Measurements from ENCODE around the gene CNTN1. TPM values are rescaled to one million over a fixed set of nuclear protein-coding genes. Genes with fewer than 3 reads are reported as not detected.

CNTN1 gene
- total RNA-seq (2012; rRNA removed) (0.18 and 0.28 TPM in 2 replicates), polyA plus RNA-seq (2012; rRNA removed) (0.10 and 0.14 TPM in 2 replicates), Bru-seq, nascent RNA (percentile 8 among the genes with signal in this experiment), BruChase-seq, experiment 1, labeled RNA remaining after a 6-hour chase (percentile 4 among the genes with signal in this experiment), BruChase-seq, experiment 2, labeled RNA remaining after a 2-hour chase (percentile 4 among the genes with signal in this experiment)
- polyA plus RNA-seq (2012; cell fraction: cytosol; rRNA removed), result 0.01 and 0.02 TPM in 2 replicates
- polyA plus RNA-seq (2012; cell fraction: nucleus; rRNA removed; ENCODE audit: low replicate concordance), result 0.14 TPM in 1 of 2 replicates, not detected in the other
- long read RNA-seq, result 0 reads

DNA sequence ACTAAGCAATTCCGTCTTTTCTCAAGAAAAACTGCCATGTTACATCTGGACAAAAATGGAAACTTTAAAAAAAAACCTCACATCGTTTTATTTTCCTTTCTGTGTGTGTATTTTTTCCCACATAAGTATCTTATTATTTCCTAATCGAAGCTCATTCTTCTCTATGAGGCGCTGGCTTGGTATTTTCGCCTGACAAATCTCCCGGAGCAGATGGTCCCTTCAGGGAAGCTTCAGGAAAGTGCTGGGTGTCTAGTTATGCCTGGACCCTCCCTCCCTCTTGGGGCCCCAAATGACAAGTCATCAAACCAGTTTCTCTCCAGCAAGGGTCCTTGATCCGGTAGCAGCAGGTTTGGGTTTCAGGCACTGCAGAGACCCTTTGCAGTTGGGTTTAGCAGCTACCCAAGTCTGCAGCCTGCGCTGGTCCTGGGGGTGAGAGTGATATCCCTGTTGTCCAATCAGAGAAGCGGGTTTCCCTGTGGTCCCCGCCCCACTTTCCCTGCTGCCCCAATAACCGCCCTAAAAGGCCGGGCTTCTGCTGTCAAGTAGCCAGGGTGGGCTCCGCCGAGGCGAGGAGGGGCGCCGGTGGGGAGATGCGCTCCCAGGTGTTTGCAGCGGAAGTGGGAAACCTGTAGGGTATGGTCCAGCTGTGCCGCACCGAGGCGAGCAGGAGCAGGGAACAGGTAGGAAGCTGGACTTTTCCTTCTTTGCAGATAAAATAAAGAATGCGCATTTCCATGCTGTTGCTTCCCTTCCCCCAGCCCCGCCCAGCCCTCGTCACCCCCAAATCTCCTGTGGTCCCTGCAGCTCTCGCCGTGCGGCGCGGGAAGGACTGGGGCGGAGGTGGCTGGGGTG, at the start of gene CNTN1:
CNTN1 (plus strand) TSS at position 527 of the 852 bp plus-strand sequence.
- no peak within 1 kb of the TSS for H4K8ac ChIP-seq (ENCODE audit: low read depth in 2 of 2, low read length in 2 of 2)
- POLR2A ChIA-PET (ENCODE audit: unreplicated experiment), result no interaction called here
- in situ Hi-C loops (cut with MboI; ENCODE audit: low sequenced_read_pairs), result no loop called here
- BruUV-seq (replicated peaks), result no TSS peak
- peak within 1 kb of the TSS; percentile 18; the same call in 1 of the 2 replicates for H3K4me3 ChIP-seq (ENCODE audit: insufficient read depth, low read depth, low read length)
- no peak within 1 kb of the TSS for H2BK15ac ChIP-seq (ENCODE audit: low read depth, low read length)
- peak within 1 kb of the TSS; percentile 72; the same call in 1 of the 2 replicates for H3K4me2 ChIP-seq (ENCODE audit: low read depth, low read length)
- intact Hi-C loops (cut with micrococcal nuclease), result no loop called here
- TF ChIP-seq MXI1 (IDR thresholded peaks at IDR 0.05; ENCODE audit: borderline replicate concordance, low read depth, low read length) (no peak), MAZ (IDR thresholded peaks at IDR 0.05; ENCODE audit: borderline replicate concordance, low read depth, low read length) (no peak), RAD21 (IDR thresholded peaks at IDR 0.05; ENCODE audit: low read length) (no peak), NFE2L2 (IDR thresholded peaks at IDR 0.05; ENCODE audit: low read depth, low read length) (no peak), RFX5 (IDR thresholded peaks at IDR 0.05; ENCODE audit: low read depth, low read length) (no peak), POLR2A (IDR thresholded peaks at IDR 0.05; ENCODE audit: low read depth, low read length) (no peak), MAFK (IDR thresholded peaks at IDR 0.05; ENCODE audit: low read depth, low read length) (no peak)
- TF ChIP-seq, protein P1, sequence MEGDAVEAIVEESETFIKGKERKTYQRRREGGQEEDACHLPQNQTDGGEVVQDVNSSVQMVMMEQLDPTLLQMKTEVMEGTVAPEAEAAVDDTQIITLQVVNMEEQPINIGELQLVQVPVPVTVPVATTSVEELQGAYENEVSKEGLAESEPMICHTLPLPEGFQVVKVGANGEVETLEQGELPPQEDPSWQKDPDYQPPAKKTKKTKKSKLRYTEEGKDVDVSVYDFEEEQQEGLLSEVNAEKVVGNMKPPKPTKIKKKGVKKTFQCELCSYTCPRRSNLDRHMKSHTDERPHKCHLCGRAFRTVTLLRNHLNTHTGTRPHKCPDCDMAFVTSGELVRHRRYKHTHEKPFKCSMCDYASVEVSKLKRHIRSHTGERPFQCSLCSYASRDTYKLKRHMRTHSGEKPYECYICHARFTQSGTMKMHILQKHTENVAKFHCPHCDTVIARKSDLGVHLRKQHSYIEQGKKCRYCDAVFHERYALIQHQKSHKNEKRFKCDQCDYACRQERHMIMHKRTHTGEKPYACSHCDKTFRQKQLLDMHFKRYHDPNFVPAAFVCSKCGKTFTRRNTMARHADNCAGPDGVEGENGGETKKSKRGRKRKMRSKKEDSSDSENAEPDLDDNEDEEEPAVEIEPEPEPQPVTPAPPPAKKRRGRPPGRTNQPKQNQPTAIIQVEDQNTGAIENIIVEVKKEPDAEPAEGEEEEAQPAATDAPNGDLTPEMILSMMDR (conservative IDR thresholded peaks at IDR 0.05; ENCODE audit: low read depth, low read length), result no peak
- H2AFZ ChIP-seq (replicated peaks; ENCODE audit: low read length, poor library complexity), result peak within 1 kb of the TSS; percentile 49
- no peak within 1 kb of the TSS for H4K91ac ChIP-seq (ENCODE audit: insufficient read depth, low read depth, low read length)
- H2BK5ac ChIP-seq (ENCODE audit: low read depth, low read length, poor library complexity, severe bottlenecking), result no peak within 1 kb of the TSS
- H2AK5ac ChIP-seq (ENCODE audit: low read depth, low read length), result no peak within 1 kb of the TSS
- CTCF ChIA-PET, result no interaction called here
- no CpG with 5 or more reads among the region's 31 CpGs for WGBS, 2 experiments (ENCODE audit: extremely low coverage in 2 of 2, insufficient read length in 1 of 2)
- H3K27ac ChIP-seq (ENCODE audit: insufficient read depth, low read length), result no peak within 1 kb of the TSS
- H4K20me1 ChIP-seq (ENCODE audit: insufficient read depth, low read length), result no peaks in the 10 kb centered on the region
- H2BK20ac ChIP-seq (ENCODE audit: low read depth, low read length), result no peak within 1 kb of the TSS
- H3K9me3 ChIP-seq (ENCODE audit: control insufficient read depth, insufficient read depth, low read length), result no peaks in the 10 kb centered on the region
- dilution Hi-C loops (cut with HindIII; ENCODE audit: low sequenced_read_pairs, unreplicated experiment), result no loop called here
- no peak within 1 kb of the TSS for H3K14ac ChIP-seq (replicated peaks; ENCODE audit: low read depth, low read length)
- H2AK9ac ChIP-seq (replicated peaks; ENCODE audit: low read depth, low read length, poor library complexity), result peak within 1 kb of the TSS; percentile 26
- H3K36me3 ChIP-seq (ENCODE audit: control insufficient read depth, insufficient read depth, low read length), result no peaks in the 10 kb centered on the region
- no peak within 1 kb of the TSS for H3K56ac ChIP-seq (ENCODE audit: extremely low read depth, insufficient read depth, low read length)
- peaks cover 13% of the 10 kb centered on the region for H3K27me3 ChIP-seq (ENCODE audit: control insufficient read depth, insufficient read depth, low read length)
- H3K4ac ChIP-seq (ENCODE audit: low read depth, low read length), result no peak within 1 kb of the TSS
- no peaks in the 10 kb centered on the region for H3K4me1 ChIP-seq (ENCODE audit: control insufficient read depth, insufficient read depth, low read length)
- no peaks in the 10 kb centered on the region for H3K9me1 ChIP-seq (ENCODE audit: insufficient read depth, low read length)
- no peak within 1 kb of the TSS for H2BK120ac ChIP-seq (ENCODE audit: low read depth, low read length)
- H3K18ac ChIP-seq (ENCODE audit: low read depth, low read length), result no peak within 1 kb of the TSS
- H3K23ac ChIP-seq (ENCODE audit: low read depth, low read length), result no peak within 1 kb of the TSS
- DNase-seq (peak; percentile 0), ATAC-seq (ENCODE audit: low read depth) (no peak)
- H4K5ac ChIP-seq (ENCODE audit: low read depth, low read length), result no peak within 1 kb of the TSS
- H3K9ac ChIP-seq (ENCODE audit: low read depth, low read length), result no peak within 1 kb of the TSS
- H3K79me1 ChIP-seq (ENCODE audit: low read depth in 1 of 2, low read length in 2 of 2), result no peaks in the 10 kb centered on the region

All from IMR-90 (cell line).